NOMO-1 treated with DMSO at 0.1 percent for 48 hours (cell line): ENCODE measurements around the gene KLC1.

ENCODE experiments used
- DNase-seq: peaks from one replicate; lab custom pipeline; 2025; ENCODE audit not compliant: unreplicated experiment; lab: John Stamatoyannopoulos, UW

The KLC1 gene

GRCh38 chr14:103716091-103716801, 87.2 kb downstream of the KLC1 start:
- DNase-seq = no peak

- DNase-seq = no peak
These were observed 87.9 kb downstream of the KLC1 start for GRCh38 chr14:103716899-103717411.

GRCh38 chr14:103718572-103718971, 89.6 kb downstream of the KLC1 start:
- DNase-seq = no peak

GRCh38 chr14:103719751-103720150, 90.7 kb downstream of the KLC1 start:
- DNase-seq = no peak

- DNase-seq = no peak
These were observed 92.5 kb downstream of the KLC1 start for GRCh38 chr14:103721334-103722120.

GRCh38 chr14:103723748-103724081, 94.7 kb downstream of the KLC1 start:
- no peak for DNase-seq

GRCh38 chr14:103724116-103724515, 95.1 kb downstream of the KLC1 start:
- no peak for DNase-seq

GRCh38 chr14:103725001-103725682, 96.1 kb downstream of the KLC1 start:
- no peak for DNase-seq

- no peak for DNase-seq
These were observed 96.9 kb downstream of the KLC1 start for GRCh38 chr14:103725739-103726395.

GRCh38 chr14:103726474-103726873, 97.5 kb downstream of the KLC1 start:
- no peak for DNase-seq

- DNase-seq = no peak
These were observed 98.4 kb downstream of the KLC1 start for GRCh38 chr14:103727313-103727980.

- no peak for DNase-seq
These were observed 99.1 kb downstream of the KLC1 start for GRCh38 chr14:103728141-103728540.

GRCh38 chr14:103728721-103729120, 99.7 kb downstream of the KLC1 start:
- DNase-seq = no peak

- DNase-seq = no peak
These were observed 100.8 kb downstream of the KLC1 start for GRCh38 chr14:103729496-103730448.

- DNase-seq = no peak
These were observed 101.6 kb downstream of the KLC1 start for GRCh38 chr14:103730490-103731035.

- no peak for DNase-seq
These were observed 102.5 kb downstream of the KLC1 start for GRCh38 chr14:103731481-103731880.

- no peak for DNase-seq
These were observed 103.2 kb downstream of the KLC1 start for GRCh38 chr14:103731916-103732867.
